Upper lobe of left lung (tissue), 6 donors: ENCODE results near the gene CEP85L. TPM values are rescaled to one million over a fixed set of nuclear protein-coding genes. Genes with fewer than 3 reads are reported as not detected.

Experiments
- ATAC-seq, 2 donors: fragments of 200-7000 bp; cut with Tn5 transposase; one replicate each; pipeline ENCODE4 v1.9.1; 2022; ENCODE audit warnings: mild to moderate bottlenecking in 2 of 2, moderate library complexity in 2 of 2; ENCODE audit not compliant: low FRiP score in 2 of 2
- DNase-seq, 2 donors: peaks; one replicate each; pipeline ENCODE4 v3.0.0-alpha.2; 2019 to 2020
- H3K27ac ChIP-seq, 4 donors: fragments of 200-600 bp; sonication (generic); one replicate each; pipeline ENCODE4 v1.5.1; 2016 to 2019
- H3K27me3 ChIP-seq, 4 donors: fragments of 200-600 bp; sonication (generic); one replicate each; pipeline ENCODE4 v1.5.1; 2017 to 2019
- H3K36me3 ChIP-seq, 4 donors: fragments of 200-600 bp; sonication (generic); one replicate each; pipeline ENCODE4 v1.5.1; 2016 to 2019
- H3K4me1 ChIP-seq, 4 donors: fragments of 200-600 bp; sonication (generic); one replicate each; pipeline ENCODE4 v1.5.1; 2018 to 2019
- H3K4me3 ChIP-seq, 4 donors: fragments of 200-600 bp; sonication (generic); one replicate each; pipeline ENCODE4 v1.5.1; 2017 to 2019; ENCODE audit warnings: mild to moderate bottlenecking in 2 of 4, moderate library complexity in 1 of 4
- H3K9me3 ChIP-seq, 4 donors: fragments of 200-600 bp; sonication (generic); one replicate each; pipeline ENCODE4 v1.5.1; 2018 to 2019
- EP300 ChIP-seq, 4 donors: sonication (generic); formaldehyde crosslinking; IDR thresholded peaks; one replicate each; pipeline ENCODE4 v1.5.1; 2017; ENCODE audit warnings: antibody characterized with exemption in 4 of 4, control low read depth in 2 of 4
- POLR2A ChIP-seq, 4 donors: fragments of 450-650 bp; IDR thresholded peaks; one replicate each; pipeline ENCODE4 v1.5.1; 2016 to 2017; ENCODE audit warnings: antibody characterized with exemption in 4 of 4, mild to moderate bottlenecking in 2 of 4
- POLR2AphosphoS5 ChIP-seq, 2 donors: sonication (generic); formaldehyde crosslinking; IDR thresholded peaks; one replicate each; pipeline ENCODE4 v1.5.1; 2017; ENCODE audit warnings: antibody characterized with exemption in 2 of 2
- WGBS, 2 donors: methylation state at CpG; one replicate each; pipeline ENCODE4 v1.1.5; 2017 to 2018; 5-methylcytosine and 5-hydroxymethylcytosine counted together
- total RNA-seq, 6 donors: library from RNA; depleted of rRNA in 4 of 6; stranded (reverse); fragments of >200 nt in 4 of 6; gene quantifications; one replicate each; pipeline versions ENCODE4 v1.1.0 to v1.2.1, GENCODE V29; 2016 to 2021
- TF ChIP-seq, protein P1 (sequence below), 6 experiments: fragments of 450-650 bp in 4 of 6; fragments of 200-600 bp in 2 of 6; sonication (generic) in 2 of 6; IDR thresholded peaks; one replicate each; pipeline ENCODE4 v1.5.1; 2016 to 2019; ENCODE audit warnings: antibody characterized with exemption in 6 of 6
- donor health status: DM: no; HTN: no; CAD: no; lungs with moderate emphysema.
- donor health status: DM: no; HTN: yes; CAD: no; lungs with severe emphysema.

Gene CEP85L
- total RNA-seq, 6 donors from 2014 or later = 7.5 to 22.0 (median 13.0) TPM

DNA sequence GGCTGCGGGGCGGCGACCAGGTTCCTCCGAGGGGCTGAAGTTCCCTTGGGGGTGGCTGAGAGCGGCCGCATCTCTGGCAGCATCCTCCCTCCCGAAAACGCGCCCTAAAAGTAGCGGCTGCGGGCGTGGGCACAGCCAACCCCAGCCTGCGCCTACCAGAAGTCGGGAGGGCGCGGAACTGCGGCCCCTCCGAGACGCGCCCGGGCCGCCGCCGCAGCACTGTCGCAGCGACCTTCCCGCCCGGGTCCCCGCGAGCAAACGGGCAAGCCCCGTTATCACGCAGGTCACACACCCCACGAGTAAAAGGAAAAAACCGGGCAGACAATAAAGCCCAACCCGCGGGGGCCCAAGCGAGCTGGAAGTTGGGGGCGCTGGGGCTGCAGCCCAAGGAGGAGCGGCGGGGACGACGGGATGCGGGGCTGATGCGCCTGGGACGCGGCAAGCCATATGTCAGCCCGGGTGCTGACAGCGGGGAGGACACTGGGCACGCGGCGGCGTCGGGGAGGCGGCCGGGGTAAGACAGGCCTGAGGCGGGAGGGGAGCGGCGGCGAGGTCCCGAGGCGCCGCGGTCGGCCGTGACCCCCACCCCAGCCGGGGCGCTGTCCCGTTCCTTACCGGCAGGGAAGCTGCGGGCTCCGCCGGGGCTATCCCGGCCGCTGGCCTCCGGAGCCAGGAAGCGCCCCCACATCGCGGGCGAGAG is 659 bp downstream of the CEP85L start:
- Histone ChIP-seq H3K4me1 (peaks cover 13 to 20% (median 15%) of the 10 kb centered on the region in 4 donors), H3K4me3 (peak overlapping the region; percentile 71 to 93 (median 80)), H3K27ac (peak overlapping the region; percentile 96 to 99 (median 97)), H3K9me3 (no peaks in the 10 kb centered on the region), H3K27me3 (no peaks in the 10 kb centered on the region), H3K36me3 (no peaks in the 10 kb centered on the region)
- DNase-seq (peak; percentile 53 to 90), ATAC-seq (peak; percentile 70 to 82)
- TF ChIP-seq POLR2A (IDR thresholded peaks at IDR 0.05) (peak in 1 of 4 donors; percentile 32), EP300 (IDR thresholded peaks at IDR 0.05) (no peak), POLR2AphosphoS5 (IDR thresholded peaks at IDR 0.05) (peak; percentile 27 to 61)
- TF ChIP-seq, protein P1, sequence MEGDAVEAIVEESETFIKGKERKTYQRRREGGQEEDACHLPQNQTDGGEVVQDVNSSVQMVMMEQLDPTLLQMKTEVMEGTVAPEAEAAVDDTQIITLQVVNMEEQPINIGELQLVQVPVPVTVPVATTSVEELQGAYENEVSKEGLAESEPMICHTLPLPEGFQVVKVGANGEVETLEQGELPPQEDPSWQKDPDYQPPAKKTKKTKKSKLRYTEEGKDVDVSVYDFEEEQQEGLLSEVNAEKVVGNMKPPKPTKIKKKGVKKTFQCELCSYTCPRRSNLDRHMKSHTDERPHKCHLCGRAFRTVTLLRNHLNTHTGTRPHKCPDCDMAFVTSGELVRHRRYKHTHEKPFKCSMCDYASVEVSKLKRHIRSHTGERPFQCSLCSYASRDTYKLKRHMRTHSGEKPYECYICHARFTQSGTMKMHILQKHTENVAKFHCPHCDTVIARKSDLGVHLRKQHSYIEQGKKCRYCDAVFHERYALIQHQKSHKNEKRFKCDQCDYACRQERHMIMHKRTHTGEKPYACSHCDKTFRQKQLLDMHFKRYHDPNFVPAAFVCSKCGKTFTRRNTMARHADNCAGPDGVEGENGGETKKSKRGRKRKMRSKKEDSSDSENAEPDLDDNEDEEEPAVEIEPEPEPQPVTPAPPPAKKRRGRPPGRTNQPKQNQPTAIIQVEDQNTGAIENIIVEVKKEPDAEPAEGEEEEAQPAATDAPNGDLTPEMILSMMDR (IDR thresholded peaks at IDR 0.05) = peak; percentile 36 to 81 (median 62)
- WGBS, 2 donors = 0 to 1% methylated on average over 3 to 34 of the region's 80 CpGs

DNA sequence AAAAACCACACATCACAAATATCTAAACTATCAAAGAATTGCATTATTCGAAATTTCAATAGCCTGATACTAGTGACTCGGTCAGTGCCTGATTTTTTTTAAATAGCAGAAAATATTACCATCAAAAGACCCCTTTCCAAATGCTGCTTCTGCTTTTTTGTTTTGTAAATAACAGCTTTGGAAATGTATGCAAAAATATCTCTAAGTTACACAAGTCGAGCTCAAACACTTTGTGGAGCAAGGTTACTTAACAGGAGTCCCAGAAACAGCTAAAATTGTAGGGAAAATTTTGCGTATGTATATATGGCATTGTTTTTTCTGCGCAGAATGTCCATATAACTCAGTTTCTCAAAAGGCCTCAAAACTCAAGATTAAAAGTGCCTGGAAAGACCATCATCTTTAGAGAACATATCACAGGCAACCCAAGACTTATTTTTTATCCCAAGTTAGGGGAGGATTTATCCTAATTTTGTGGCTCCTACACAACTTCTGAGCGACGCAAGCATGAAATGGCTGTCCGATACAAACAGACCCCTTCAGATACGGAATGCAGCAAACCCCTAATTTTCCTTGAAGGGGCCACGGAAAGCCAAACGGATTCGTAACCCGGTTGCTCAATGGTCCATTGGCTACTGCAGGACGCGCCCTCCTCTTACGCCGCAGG is 1.3 kb downstream of the CEP85L start:
- ATAC-seq = peak in 1 of 2 donors; percentile 66
- H3K4me1 ChIP-seq = peaks cover 13 to 23% (median 15%) of the 10 kb centered on the region in 4 donors
- TF ChIP-seq POLR2AphosphoS5 (IDR thresholded peaks at IDR 0.05) = no peak
- no peak for TF ChIP-seq EP300 (IDR thresholded peaks at IDR 0.05)
- no peak for TF ChIP-seq POLR2A (IDR thresholded peaks at IDR 0.05)
- TF ChIP-seq, protein P1 (IDR thresholded peaks at IDR 0.05) = no peak

DNA sequence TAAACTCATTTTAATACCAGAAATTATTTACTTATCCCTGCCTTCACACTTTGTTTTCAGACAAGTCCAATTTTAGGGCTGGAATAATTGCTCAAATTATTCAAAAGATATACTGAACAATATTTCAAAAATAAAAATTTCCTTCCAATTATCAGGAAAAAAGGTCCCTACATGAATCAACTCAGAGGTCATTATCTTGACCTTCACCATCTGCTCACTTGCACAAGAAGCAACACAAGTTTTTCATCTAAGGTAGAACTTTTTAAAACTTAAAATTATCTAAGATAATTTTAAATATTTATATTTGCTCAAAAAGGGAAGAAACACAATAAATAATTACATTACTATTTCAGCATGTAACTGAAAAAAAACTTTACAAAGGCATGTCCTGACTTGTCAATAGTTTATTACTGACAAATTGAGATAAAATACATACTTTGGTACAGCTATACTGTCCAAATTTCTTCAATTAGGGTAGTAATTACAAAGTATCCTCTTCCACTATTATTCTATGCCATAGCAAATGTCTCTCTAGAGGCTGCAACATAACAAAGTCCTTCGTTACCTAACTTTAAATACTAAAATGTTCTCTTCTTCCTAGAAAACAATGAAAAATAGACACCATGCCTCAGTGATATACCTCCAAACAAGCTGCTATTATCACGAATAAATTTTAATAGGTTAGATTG is 2.4 kb downstream of the CEP85L start:
- peaks cover 13 to 28% (median 15%) of the 10 kb centered on the region in 4 donors for H3K4me1 ChIP-seq
- ATAC-seq = no peak
- 64 to 79% methylated on average over 2 of the region's 2 CpGs for WGBS, 2 donors
- DNase-seq = no peak
- peak overlapping the region in 1 of 4 donors; percentile 82 for H3K4me3 ChIP-seq
- no peaks in the 10 kb centered on the region for H3K27me3 ChIP-seq
- no peak overlapping the region for H3K27ac ChIP-seq
- no peak for TF ChIP-seq EP300 (IDR thresholded peaks at IDR 0.05)
- TF ChIP-seq, protein P1 (IDR thresholded peaks at IDR 0.05) = no peak
- no peak for TF ChIP-seq POLR2AphosphoS5 (IDR thresholded peaks at IDR 0.05)
- no peak for TF ChIP-seq POLR2A (IDR thresholded peaks at IDR 0.05)
- H3K9me3 ChIP-seq = no peaks in the 10 kb centered on the region
- no peaks in the 10 kb centered on the region for H3K36me3 ChIP-seq

More for the DNA sequence above, 1.3 kb downstream of the CEP85L start:
- no peaks in the 10 kb centered on the region for H3K9me3 ChIP-seq
- peak overlapping the region; percentile 71 to 93 (median 80) for H3K4me3 ChIP-seq
- no peaks in the 10 kb centered on the region for H3K27me3 ChIP-seq
- H3K27ac ChIP-seq = peak overlapping the region; percentile 96 to 99 (median 97)
- no peak for DNase-seq
- WGBS, 2 donors = 15 to 21% methylated on average over 10 to 15 of the region's 17 CpGs
- H3K36me3 ChIP-seq = no peaks in the 10 kb centered on the region

DNA sequence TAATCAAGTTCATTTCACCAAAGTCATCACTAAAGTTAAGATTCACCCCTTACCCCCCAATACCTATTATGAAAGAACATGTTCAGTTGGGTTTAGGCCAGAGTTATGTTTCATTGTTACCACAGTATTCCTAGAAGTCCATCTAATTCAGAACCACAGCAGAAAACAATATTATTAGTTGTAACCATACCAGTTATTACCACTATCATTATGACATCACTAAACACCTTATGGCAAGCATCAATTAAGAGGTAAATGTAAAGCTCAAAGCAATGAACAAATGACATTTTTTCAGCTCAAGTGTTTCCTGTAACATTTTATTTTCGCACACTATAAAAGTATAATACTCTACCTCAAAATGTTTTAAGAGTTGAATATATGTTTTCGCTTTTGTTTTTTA is 4.4 kb downstream of the CEP85L start:
- no peaks in the 10 kb centered on the region for H3K9me3 ChIP-seq
- WGBS, 2 donors = 93 to 97% methylated on average over 2 of the region's 2 CpGs
- no peak overlapping the region for H3K27ac ChIP-seq
- ATAC-seq = no peak
- H3K27me3 ChIP-seq = no peaks in the 10 kb centered on the region
- no peak overlapping the region for H3K4me3 ChIP-seq
- DNase-seq = no peak
- H3K4me1 ChIP-seq = peaks cover 11 to 32% (median 12%) of the 10 kb centered on the region in 4 donors
- TF ChIP-seq, protein P1 (IDR thresholded peaks at IDR 0.05) = no peak
- no peak for TF ChIP-seq EP300 (IDR thresholded peaks at IDR 0.05)
- H3K36me3 ChIP-seq = no peaks in the 10 kb centered on the region
